Panc1 (cell line): ENCODE data around the gene LAIR2. TPM values are rescaled to one million over a fixed set of nuclear protein-coding genes. Genes with fewer than 3 reads are reported as not detected.

ENCODE experiments used
- ATAC-seq: fragments of 200-7000 bp; cut with Tn5 transposase; 2 replicates; pipeline ENCODE4 v1.9.1; 2020; ENCODE audit warnings: mild to moderate bottlenecking, moderate library complexity
- BruUV-seq: library from RNA; stranded (reverse); fragments of 400-500 nt; replicated peaks from 2 replicates; lab custom pipeline; 2021; lab: Mats Ljungman, UMichigan
- CTCF ChIA-PET: fragments of 300-600 bp; sonication (Branson Sonifier 250); formaldehyde crosslinking; loops from one replicate; lab custom pipeline; 2022; ENCODE audit warnings: antibody characterized with exemption; lab: Charles Lee
- POLR2A ChIA-PET: fragments of 300-600 bp; sonication (Branson Sonifier 250); formaldehyde crosslinking; loops from one replicate; lab custom pipeline; 2022; ENCODE audit warnings: antibody characterized with exemption; lab: Charles Lee
- DNase-seq: peaks from one replicate; pipeline ENCODE4 v3.0.0-alpha.2; 2010; ENCODE audit warnings: low read depth, low spot score
- H3K27ac ChIP-seq: 2 replicates; pipeline ENCODE4 v1.5.1; 2011; ENCODE audit warnings: mild to moderate bottlenecking, low read length, inconsistent platforms
- H3K27me3 ChIP-seq: fragments of 200-500 bp; sonication (Bioruptor generic); 2 replicates; pipeline ENCODE4 v1.6.0; 2014; ENCODE audit warnings: low read length, inconsistent platforms; ENCODE audit not compliant: control insufficient read depth, insufficient read depth
- H3K36me3 ChIP-seq: fragments of 200-500 bp; sonication (Bioruptor generic); 2 replicates; pipeline ENCODE4 v1.5.1; 2014; ENCODE audit warnings: inconsistent platforms, mild to moderate bottlenecking, low read length, moderate library complexity; ENCODE audit not compliant: control insufficient read depth, insufficient read depth
- H3K4me1 ChIP-seq: 2 replicates; pipeline ENCODE4 v1.5.1; 2011; ENCODE audit warnings: inconsistent platforms, mild to moderate bottlenecking, low read length, moderate library complexity; ENCODE audit not compliant: control insufficient read depth, insufficient read depth
- H3K4me3 ChIP-seq, 2 experiments: 2 replicates each; pipeline ENCODE4 v1.5.1; 2011 to 2012; ENCODE audit warnings: low read depth in 2 of 2, low read length in 2 of 2, mild to moderate bottlenecking in 2 of 2, inconsistent platforms in 1 of 2, moderate library complexity in 1 of 2
- H3K9me3 ChIP-seq: fragments of 200-500 bp; sonication (Bioruptor generic); 2 replicates; pipeline ENCODE4 v1.5.1; 2014; ENCODE audit warnings: low read depth, mild to moderate bottlenecking, inconsistent platforms, low read length, moderate library complexity; ENCODE audit not compliant: control insufficient read depth, insufficient read depth
- POLR2AphosphoS5 ChIP-seq: IDR thresholded peaks from 2 replicates; pipeline ENCODE4 v1.6.1; 2012; ENCODE audit warnings: mild to moderate bottlenecking, low read depth, low read length, moderate library complexity
- SIN3A ChIP-seq: IDR thresholded peaks from 2 replicates; pipeline ENCODE4 v1.6.1; 2012; ENCODE audit warnings: low read depth, mild to moderate bottlenecking, low read length, moderate library complexity, borderline replicate concordance; ENCODE audit not compliant: insufficient read depth
- TCF7L2 ChIP-seq: IDR thresholded peaks from 2 replicates; pipeline ENCODE4 v1.6.1; 2011; ENCODE audit warnings: mild to moderate bottlenecking, low read depth, low read length, inconsistent platforms
- in situ Hi-C: cut with HindIII; loops from 2 replicates; pipeline ENCODE4 v1.10.0; 2016; ENCODE audit warnings: low sequenced_read_pairs, low pct_unique_long_range_greater_than_20kb
- intact Hi-C: fragments of 100-400 bp; cut with micrococcal nuclease; formaldehyde crosslinking; loops from one replicate; pipeline ENCODE4 v1.10.0; 2022; ENCODE audit not compliant: unreplicated experiment
- total RNA-seq: library from RNA; stranded (reverse); gene quantifications from one replicate; pipeline ENCODE4 v1.2.1, GENCODE V29; 2021; ENCODE audit not compliant: unreplicated experiment
- TF ChIP-seq, protein P1 (sequence below): fragments of 450-650 bp; IDR thresholded peaks from 2 replicates; pipeline ENCODE4 v1.5.1; 2017; ENCODE audit warnings: mild to moderate bottlenecking
- TF ChIP-seq, protein P2 (sequence below), 2 experiments: IDR thresholded peaks; 2 replicates each; pipeline ENCODE4 v1.6.1; 2011 to 2012; ENCODE audit warnings: low read depth in 2 of 2, control low read depth in 1 of 2, low read length in 1 of 2, mild to moderate bottlenecking in 1 of 2, moderate library complexity in 1 of 2; ENCODE audit not compliant: insufficient read depth in 1 of 2

The LAIR2 gene
- total RNA-seq, 1 experiment from 2014 or later = not detected

DNA sequence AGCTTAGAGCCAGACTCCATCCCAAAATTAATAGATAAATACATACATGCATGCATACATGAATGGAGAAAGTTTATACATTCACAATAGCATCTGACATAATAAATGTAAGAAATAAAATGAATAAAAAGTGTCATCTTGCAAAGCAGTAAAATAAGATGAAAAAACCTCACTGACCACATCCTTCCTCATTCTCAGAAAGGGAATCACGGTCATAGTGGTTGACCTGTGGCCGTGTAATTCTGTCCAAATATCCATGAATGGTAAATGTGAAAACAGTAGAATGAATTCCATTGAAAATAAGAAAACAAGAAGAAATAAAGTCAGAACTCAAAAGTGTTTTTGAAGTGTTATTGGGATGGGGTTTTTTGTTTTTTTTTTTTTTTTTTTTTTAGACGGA lies 19.7 kb upstream of the LAIR2 start:
- Histone ChIP-seq H3K4me3 (no peak overlapping the region), H3K27ac (no peak overlapping the region), H3K9me3 (no peaks in the 10 kb centered on the region), H3K27me3 (no peaks in the 10 kb centered on the region), H3K36me3 (no peaks in the 10 kb centered on the region), H3K4me1 (no peaks in the 10 kb centered on the region)
- CTCF ChIA-PET = no interaction called here
- TF ChIP-seq POLR2AphosphoS5 (no peak), SIN3A (no peak), TCF7L2 (no peak)
- TF ChIP-seq, protein P1, sequence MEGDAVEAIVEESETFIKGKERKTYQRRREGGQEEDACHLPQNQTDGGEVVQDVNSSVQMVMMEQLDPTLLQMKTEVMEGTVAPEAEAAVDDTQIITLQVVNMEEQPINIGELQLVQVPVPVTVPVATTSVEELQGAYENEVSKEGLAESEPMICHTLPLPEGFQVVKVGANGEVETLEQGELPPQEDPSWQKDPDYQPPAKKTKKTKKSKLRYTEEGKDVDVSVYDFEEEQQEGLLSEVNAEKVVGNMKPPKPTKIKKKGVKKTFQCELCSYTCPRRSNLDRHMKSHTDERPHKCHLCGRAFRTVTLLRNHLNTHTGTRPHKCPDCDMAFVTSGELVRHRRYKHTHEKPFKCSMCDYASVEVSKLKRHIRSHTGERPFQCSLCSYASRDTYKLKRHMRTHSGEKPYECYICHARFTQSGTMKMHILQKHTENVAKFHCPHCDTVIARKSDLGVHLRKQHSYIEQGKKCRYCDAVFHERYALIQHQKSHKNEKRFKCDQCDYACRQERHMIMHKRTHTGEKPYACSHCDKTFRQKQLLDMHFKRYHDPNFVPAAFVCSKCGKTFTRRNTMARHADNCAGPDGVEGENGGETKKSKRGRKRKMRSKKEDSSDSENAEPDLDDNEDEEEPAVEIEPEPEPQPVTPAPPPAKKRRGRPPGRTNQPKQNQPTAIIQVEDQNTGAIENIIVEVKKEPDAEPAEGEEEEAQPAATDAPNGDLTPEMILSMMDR = no peak
- TF ChIP-seq, protein P2, sequence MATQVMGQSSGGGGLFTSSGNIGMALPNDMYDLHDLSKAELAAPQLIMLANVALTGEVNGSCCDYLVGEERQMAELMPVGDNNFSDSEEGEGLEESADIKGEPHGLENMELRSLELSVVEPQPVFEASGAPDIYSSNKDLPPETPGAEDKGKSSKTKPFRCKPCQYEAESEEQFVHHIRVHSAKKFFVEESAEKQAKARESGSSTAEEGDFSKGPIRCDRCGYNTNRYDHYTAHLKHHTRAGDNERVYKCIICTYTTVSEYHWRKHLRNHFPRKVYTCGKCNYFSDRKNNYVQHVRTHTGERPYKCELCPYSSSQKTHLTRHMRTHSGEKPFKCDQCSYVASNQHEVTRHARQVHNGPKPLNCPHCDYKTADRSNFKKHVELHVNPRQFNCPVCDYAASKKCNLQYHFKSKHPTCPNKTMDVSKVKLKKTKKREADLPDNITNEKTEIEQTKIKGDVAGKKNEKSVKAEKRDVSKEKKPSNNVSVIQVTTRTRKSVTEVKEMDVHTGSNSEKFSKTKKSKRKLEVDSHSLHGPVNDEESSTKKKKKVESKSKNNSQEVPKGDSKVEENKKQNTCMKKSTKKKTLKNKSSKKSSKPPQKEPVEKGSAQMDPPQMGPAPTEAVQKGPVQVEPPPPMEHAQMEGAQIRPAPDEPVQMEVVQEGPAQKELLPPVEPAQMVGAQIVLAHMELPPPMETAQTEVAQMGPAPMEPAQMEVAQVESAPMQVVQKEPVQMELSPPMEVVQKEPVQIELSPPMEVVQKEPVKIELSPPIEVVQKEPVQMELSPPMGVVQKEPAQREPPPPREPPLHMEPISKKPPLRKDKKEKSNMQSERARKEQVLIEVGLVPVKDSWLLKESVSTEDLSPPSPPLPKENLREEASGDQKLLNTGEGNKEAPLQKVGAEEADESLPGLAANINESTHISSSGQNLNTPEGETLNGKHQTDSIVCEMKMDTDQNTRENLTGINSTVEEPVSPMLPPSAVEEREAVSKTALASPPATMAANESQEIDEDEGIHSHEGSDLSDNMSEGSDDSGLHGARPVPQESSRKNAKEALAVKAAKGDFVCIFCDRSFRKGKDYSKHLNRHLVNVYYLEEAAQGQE (IDR thresholded peaks at IDR 0.05; ENCODE audit: insufficient read depth in 1 of 2, low read depth in 2 of 2, low read length in 1 of 2) = no peak
- POLR2A ChIA-PET = no interaction called here
- BruUV-seq = no TSS peak
- intact Hi-C loops = loop anchor here (5.0 to 10.0 kb wide), 2 partner anchors 72 to 194 kb away; no protein-coding TSS in a partner anchor
- no peak for DNase-seq
- no peak for ATAC-seq
- in situ Hi-C loops = no loop called here

DNA sequence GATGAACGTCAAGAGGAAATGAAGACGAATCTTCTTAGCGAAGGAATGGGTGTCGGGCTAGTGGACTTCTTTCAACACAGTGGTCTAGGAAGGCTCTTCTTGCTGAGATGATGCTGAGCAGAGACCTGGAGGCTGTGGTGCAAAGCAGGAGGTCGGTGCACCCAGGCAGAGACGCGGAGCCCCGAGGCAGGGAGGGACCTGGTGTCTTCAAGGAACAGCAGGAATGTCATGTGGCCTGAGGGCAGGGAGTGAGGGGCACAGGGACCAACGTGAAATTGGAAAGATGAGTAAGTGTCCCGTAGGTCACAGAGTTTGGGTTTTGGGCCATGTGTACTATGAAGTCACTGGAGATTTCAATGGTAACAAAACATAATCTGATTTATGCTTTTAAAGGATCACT lies 18.2 kb upstream of the LAIR2 start:
- BruUV-seq = no TSS peak
- ATAC-seq (no peak), DNase-seq (no peak)
- H3K4me1 ChIP-seq = no peaks in the 10 kb centered on the region
- H3K9me3 ChIP-seq = no peaks in the 10 kb centered on the region
- CTCF ChIA-PET = no interaction called here
- TF ChIP-seq POLR2AphosphoS5 = no peak
- TF ChIP-seq, protein P2 (IDR thresholded peaks at IDR 0.05; ENCODE audit: insufficient read depth in 1 of 2, low read depth in 2 of 2, low read length in 1 of 2) = no peak
- no peak for TF ChIP-seq SIN3A
- TF ChIP-seq TCF7L2 = no peak
- TF ChIP-seq, protein P1 = no peak
- intact Hi-C loops (loop anchor here (5.0 to 10.0 kb wide), 2 partner anchors 70 to 193 kb away; no protein-coding TSS in a partner anchor), in situ Hi-C loops (no loop called here)
- H3K36me3 ChIP-seq = no peaks in the 10 kb centered on the region
- POLR2A ChIA-PET = no interaction called here
- peaks cover 7% of the 10 kb centered on the region; the same call in 1 of the 2 replicates for H3K27me3 ChIP-seq
- no peak overlapping the region for H3K4me3 ChIP-seq
- no peak overlapping the region for H3K27ac ChIP-seq
